ENCODE measurements around the gene VRK1. TPM values are rescaled to one million over a fixed set of nuclear protein-coding genes. Genes with fewer than 3 reads are reported as not detected.

The VRK1 gene
- total and polyA plus RNA-seq, 4 donors = 1.8 to 50.4 (median 3.3) TPM

GRCh38 chr14:96851694-96852381, 54.7 kb downstream of the VRK1 start (continued):
- TF ChIP-seq ATF3 (IDR thresholded peaks at IDR 0.05) = no peak
- TF ChIP-seq, protein P1, sequence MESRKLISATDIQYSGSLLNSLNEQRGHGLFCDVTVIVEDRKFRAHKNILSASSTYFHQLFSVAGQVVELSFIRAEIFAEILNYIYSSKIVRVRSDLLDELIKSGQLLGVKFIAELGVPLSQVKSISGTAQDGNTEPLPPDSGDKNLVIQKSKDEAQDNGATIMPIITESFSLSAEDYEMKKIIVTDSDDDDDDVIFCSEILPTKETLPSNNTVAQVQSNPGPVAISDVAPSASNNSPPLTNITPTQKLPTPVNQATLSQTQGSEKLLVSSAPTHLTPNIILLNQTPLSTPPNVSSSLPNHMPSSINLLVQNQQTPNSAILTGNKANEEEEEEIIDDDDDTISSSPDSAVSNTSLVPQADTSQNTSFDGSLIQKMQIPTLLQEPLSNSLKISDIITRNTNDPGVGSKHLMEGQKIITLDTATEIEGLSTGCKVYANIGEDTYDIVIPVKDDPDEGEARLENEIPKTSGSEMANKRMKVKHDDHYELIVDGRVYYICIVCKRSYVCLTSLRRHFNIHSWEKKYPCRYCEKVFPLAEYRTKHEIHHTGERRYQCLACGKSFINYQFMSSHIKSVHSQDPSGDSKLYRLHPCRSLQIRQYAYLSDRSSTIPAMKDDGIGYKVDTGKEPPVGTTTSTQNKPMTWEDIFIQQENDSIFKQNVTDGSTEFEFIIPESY (IDR thresholded peaks at IDR 0.05) = no peak

GRCh38 chr14:96852823-96853422, 55.7 kb downstream of the VRK1 start:
- peaks cover 0 to 5% (median 1%) of the 10 kb centered on the region in 4 donors for H3K36me3 ChIP-seq (ENCODE audit: control insufficient read depth in 4 of 4, insufficient read depth in 3 of 4, low read depth in 1 of 4, low read length in 3 of 4)
- TF ChIP-seq MAX (IDR thresholded peaks at IDR 0.05) = no peak
- peak; percentile 66 for TF ChIP-seq CTCF (IDR thresholded peaks at IDR 0.05; ENCODE audit: low read depth, low read length, missing input control)
- TF ChIP-seq RAD21 (IDR thresholded peaks at IDR 0.05) = peak; percentile 51 to 68
- no peak overlapping the region for H3K4me3 ChIP-seq (ENCODE audit: low read depth in 1 of 3, low read length in 3 of 3)
- 65% methylated on average over 4 of the region's 4 CpGs for WGBS
- no peak for DNase-seq (ENCODE audit: low spot score)
- H3K27me3 ChIP-seq (ENCODE audit: control insufficient read depth in 4 of 4, insufficient read depth in 4 of 4, low read length in 3 of 4) = no peaks in the 10 kb centered on the region
- no peak overlapping the region for H3K9ac ChIP-seq (ENCODE audit: low read depth in 1 of 2, low read length in 2 of 2)
- H3K27ac ChIP-seq (ENCODE audit: low read depth in 1 of 2, low read length in 2 of 2) = no peak overlapping the region
- no peaks in the 10 kb centered on the region for H3K4me1 ChIP-seq (ENCODE audit: control insufficient read depth in 4 of 4, insufficient read depth in 4 of 4, low read length in 3 of 4)
- H3K9me3 ChIP-seq (ENCODE audit: control insufficient read depth in 4 of 4, low read length in 3 of 4) = no peaks in the 10 kb centered on the region

DNA sequence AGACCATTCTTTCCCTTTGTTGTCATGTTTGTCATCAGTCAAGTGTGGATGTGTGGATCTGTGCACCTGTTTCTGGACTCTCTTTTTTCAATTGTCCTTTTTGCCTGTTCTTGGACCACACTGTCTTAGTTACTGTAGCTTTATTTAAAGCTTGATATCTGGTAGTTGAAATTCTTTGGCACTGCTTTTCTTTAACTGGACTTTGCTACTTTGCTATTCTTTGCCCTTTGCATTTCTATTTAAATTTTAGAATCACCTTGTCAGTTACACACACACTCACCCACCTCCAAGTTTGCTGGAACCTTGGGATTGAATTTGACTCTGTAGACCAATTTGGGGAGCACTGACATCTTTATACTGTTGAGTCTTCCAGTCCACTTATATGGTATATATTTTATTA, 61.5 kb downstream of the VRK1 start:
- no peak for TF ChIP-seq JUND (IDR thresholded peaks at IDR 0.05)
- TF ChIP-seq HNF4A (conservative IDR thresholded peaks at IDR 0.05) = peak; percentile 56 to 69
- Histone ChIP-seq H3K27me3 (ENCODE audit: control insufficient read depth in 4 of 4, insufficient read depth in 4 of 4, low read length in 3 of 4) (no peaks in the 10 kb centered on the region), H3K4me1 (ENCODE audit: control insufficient read depth in 4 of 4, insufficient read depth in 4 of 4, low read length in 3 of 4) (peaks cover 0 to 12% (median 4%) of the 10 kb centered on the region in 4 donors), H3K9ac (ENCODE audit: low read depth in 1 of 2, low read length in 2 of 2) (no peak overlapping the region), H3K9me3 (ENCODE audit: control insufficient read depth in 4 of 4, low read length in 3 of 4) (no peaks in the 10 kb centered on the region), H3K36me3 (ENCODE audit: control insufficient read depth in 4 of 4, insufficient read depth in 3 of 4, low read depth in 1 of 4, low read length in 3 of 4) (peaks cover 0 to 2% (median 0%) of the 10 kb centered on the region in 4 donors), H3K4me3 (ENCODE audit: low read depth in 1 of 3, low read length in 3 of 3) (no peak overlapping the region), H3K27ac (ENCODE audit: low read depth in 1 of 2, low read length in 2 of 2) (no peak overlapping the region)
- DNase-seq (ENCODE audit: low spot score) = no peak

DNA sequence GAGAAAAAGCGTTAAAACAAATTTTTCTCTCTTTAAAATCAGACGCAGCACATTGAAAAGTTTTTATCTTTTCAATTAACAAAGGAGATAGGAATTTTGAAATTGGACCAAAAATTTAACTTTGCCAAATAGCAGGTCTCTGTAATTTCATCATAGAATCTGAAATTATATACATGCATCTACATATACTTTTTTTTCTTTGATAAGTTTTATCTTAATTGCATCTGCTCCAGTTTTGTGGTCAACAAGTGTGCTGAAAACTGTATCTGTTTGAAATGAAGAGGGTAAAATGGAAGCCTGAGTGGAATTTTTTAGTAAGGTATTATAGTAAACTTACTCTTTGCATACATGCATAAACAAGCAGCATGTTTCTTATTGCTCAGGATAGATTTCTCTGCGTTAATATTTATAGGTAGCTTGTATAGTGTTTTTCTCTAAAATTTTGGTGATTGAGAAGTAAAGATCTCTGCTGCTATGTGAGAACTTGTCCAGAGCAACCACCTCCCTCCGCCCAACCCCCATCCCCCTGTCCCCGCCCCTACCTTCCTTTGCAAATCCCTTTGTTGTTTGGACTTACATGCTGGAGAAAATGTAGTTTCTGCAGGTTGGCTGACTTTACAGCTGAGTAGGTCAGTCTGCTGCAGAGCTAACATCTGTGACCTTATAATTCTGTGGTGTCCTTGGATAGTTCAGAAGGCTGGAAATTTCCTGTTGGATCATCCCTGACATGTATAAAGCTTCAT, 64.6 kb downstream of the VRK1 start:
- no peak overlapping the region for H3K27ac ChIP-seq (ENCODE audit: low read depth in 1 of 2, low read length in 2 of 2)
- WGBS = 94% methylated on average over 5 of the region's 5 CpGs
- TF ChIP-seq, protein P2, sequence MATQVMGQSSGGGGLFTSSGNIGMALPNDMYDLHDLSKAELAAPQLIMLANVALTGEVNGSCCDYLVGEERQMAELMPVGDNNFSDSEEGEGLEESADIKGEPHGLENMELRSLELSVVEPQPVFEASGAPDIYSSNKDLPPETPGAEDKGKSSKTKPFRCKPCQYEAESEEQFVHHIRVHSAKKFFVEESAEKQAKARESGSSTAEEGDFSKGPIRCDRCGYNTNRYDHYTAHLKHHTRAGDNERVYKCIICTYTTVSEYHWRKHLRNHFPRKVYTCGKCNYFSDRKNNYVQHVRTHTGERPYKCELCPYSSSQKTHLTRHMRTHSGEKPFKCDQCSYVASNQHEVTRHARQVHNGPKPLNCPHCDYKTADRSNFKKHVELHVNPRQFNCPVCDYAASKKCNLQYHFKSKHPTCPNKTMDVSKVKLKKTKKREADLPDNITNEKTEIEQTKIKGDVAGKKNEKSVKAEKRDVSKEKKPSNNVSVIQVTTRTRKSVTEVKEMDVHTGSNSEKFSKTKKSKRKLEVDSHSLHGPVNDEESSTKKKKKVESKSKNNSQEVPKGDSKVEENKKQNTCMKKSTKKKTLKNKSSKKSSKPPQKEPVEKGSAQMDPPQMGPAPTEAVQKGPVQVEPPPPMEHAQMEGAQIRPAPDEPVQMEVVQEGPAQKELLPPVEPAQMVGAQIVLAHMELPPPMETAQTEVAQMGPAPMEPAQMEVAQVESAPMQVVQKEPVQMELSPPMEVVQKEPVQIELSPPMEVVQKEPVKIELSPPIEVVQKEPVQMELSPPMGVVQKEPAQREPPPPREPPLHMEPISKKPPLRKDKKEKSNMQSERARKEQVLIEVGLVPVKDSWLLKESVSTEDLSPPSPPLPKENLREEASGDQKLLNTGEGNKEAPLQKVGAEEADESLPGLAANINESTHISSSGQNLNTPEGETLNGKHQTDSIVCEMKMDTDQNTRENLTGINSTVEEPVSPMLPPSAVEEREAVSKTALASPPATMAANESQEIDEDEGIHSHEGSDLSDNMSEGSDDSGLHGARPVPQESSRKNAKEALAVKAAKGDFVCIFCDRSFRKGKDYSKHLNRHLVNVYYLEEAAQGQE (IDR thresholded peaks at IDR 0.05) = no peak
- TF ChIP-seq SP1 (IDR thresholded peaks at IDR 0.05) = no peak
- TF ChIP-seq FOXA2 (IDR thresholded peaks at IDR 0.05) = no peak
- TF ChIP-seq ATF3 (IDR thresholded peaks at IDR 0.05) = no peak
- no peak for TF ChIP-seq GABPA (IDR thresholded peaks at IDR 0.05 in 1 of 2, conservative IDR thresholded peaks at IDR 0.05 in 1 of 2)
- no peak for TF ChIP-seq CTCF (IDR thresholded peaks at IDR 0.05; ENCODE audit: low read depth, low read length, missing input control)

More for the DNA sequence above, 64.6 kb downstream of the VRK1 start:
- Histone ChIP-seq H3K4me3 (ENCODE audit: low read depth in 1 of 3, low read length in 3 of 3) (no peak overlapping the region), H3K9ac (ENCODE audit: low read depth in 1 of 2, low read length in 2 of 2) (no peak overlapping the region), H3K9me3 (ENCODE audit: control insufficient read depth in 4 of 4, low read length in 3 of 4) (no peaks in the 10 kb centered on the region), H3K27me3 (ENCODE audit: control insufficient read depth in 4 of 4, insufficient read depth in 4 of 4, low read length in 3 of 4) (no peaks in the 10 kb centered on the region), H3K36me3 (ENCODE audit: control insufficient read depth in 4 of 4, insufficient read depth in 3 of 4, low read depth in 1 of 4, low read length in 3 of 4) (no peaks in the 10 kb centered on the region), H3K4me1 (ENCODE audit: control insufficient read depth in 4 of 4, insufficient read depth in 4 of 4, low read length in 3 of 4) (peaks cover 0 to 12% (median 4%) of the 10 kb centered on the region in 4 donors)
- DNase-seq (ENCODE audit: low spot score) = no peak

Measured in liver (tissue), 9 donors.